NCI-H748 (cell line): ENCODE data around the gene TH.

Experiments
- DNase-seq: peaks from one replicate; lab custom pipeline; 2025; ENCODE audit not compliant: unreplicated experiment; lab: John Stamatoyannopoulos, UW

TH gene

GRCh38 chr11:2115308-2115707, 56.3 kb downstream of the TH start:
- no peak for DNase-seq

DNA sequence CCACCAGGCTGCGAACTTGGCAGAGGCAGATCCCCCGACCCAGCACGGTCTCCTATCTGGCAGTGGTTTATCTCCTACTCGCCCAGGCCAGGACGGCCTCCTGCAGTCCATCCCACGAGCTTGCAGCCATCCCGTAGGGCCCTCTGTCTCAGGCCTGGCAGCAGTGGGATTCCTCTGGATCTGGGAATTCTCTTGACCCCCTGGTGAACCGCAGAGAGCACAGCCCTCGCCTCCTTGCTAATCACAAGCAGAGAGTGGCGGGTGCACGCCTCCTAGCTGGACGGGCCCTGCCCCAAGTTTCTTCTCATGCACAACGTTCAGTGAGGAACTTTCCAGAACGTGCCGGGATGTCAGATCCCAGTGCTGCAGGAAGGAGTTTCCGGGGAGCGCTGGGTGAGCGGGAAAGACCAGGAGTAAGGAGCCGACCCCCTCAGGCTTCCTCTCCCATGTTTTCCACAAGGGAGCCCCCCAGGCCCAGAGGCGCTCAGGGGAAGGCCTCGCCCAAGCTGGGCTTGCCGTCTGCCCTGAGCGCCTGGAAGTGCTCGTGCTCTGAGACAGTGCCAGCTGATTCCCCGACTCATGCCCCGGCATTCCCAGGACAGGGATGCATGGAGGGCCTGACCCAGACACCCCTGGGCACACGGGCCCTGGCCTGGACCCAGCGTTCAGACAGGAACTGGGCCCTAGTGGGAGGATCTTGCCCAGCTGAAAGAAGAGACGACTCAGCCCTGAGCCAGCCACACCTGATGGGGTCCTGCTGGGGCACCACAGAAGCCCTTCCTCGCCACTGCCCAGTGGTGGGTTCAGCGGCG, 57.0 kb downstream of the TH start:
- no peak for DNase-seq
